SK-N-SH (cell line): Measurements from ENCODE around the gene STT3A. TPM values are rescaled to one million over a fixed set of nuclear protein-coding genes. Genes with fewer than 3 reads are reported as not detected.

Experiments
- CTCF ChIA-PET: fragments of 300-600, 350-600 bp; formaldehyde crosslinking; extraction: SDS; loops from one replicate; lab custom pipeline; 2021; lab: Yijun Ruan, JAX
- POLR2A ChIA-PET: fragments of 350-600 bp; sonication (Branson Sonifier 250); formaldehyde crosslinking; extraction: SDS; loops from one replicate; lab custom pipeline; 2020; ENCODE audit warnings: antibody characterized with exemption, inconsistent platforms; lab: Yijun Ruan, JAX
- DNase-seq: peaks from one replicate; pipeline ENCODE4 v3.0.0; 2012
- H2AFZ ChIP-seq: fragments of 200-600 bp; sonication (generic); 2 replicates; pipeline ENCODE4 v1.8.1; 2016; ENCODE audit warnings: antibody characterized with exemption, mild to moderate bottlenecking, low read depth
- H3F3A ChIP-seq: fragments of 200-600 bp; sonication (generic); replicated peaks from 2 replicates; pipeline ENCODE3; 2016; ENCODE audit warnings: antibody characterized with exemption, mild to moderate bottlenecking; ENCODE audit not compliant: insufficient read depth
- H3K27ac ChIP-seq, 2 experiments: fragments of 200-500 bp in 1 of 2; fragments of 200-600 bp in 1 of 2; sonication (Bioruptor generic) in 1 of 2; sonication (generic), shearing (Covaris generic) in 1 of 2; 2 replicates each; pipeline versions ENCODE4 v1.5.1 to v1.6.1; 2014 to 2016; ENCODE audit warnings: low read depth in 2 of 2, inconsistent platforms in 1 of 2, low read length in 1 of 2, mild to moderate bottlenecking in 1 of 2, mixed read lengths in 1 of 2
- H3K27me3 ChIP-seq: fragments of 200-600 bp; sonication (generic), shearing (Covaris generic); 2 replicates; pipeline ENCODE4 v1.6.1; 2016; ENCODE audit warnings: mixed run types; ENCODE audit not compliant: insufficient read depth
- H3K36me3 ChIP-seq, 2 experiments: fragments of 200-500 bp in 1 of 2; fragments of 200-600 bp in 1 of 2; sonication (Bioruptor generic) in 1 of 2; sonication (generic) in 1 of 2; replicated peaks in 1 of 2; 2 replicates each; pipeline versions ENCODE3 to v1.5.1; 2014 to 2016; ENCODE audit warnings: low read length in 1 of 2, mild to moderate bottlenecking in 1 of 2; ENCODE audit not compliant: insufficient read depth in 2 of 2, control insufficient read depth in 1 of 2
- H3K4me1 ChIP-seq, 2 experiments: fragments of 200-500 bp in 1 of 2; fragments of 200-600 bp in 1 of 2; sonication (Bioruptor generic) in 1 of 2; sonication (generic), shearing (Covaris generic) in 1 of 2; 2 replicates each; pipeline versions ENCODE4 v1.5.1 to v1.6.1; 2014 to 2016; ENCODE audit warnings: low read depth in 1 of 2, low read length in 1 of 2, mixed run types in 1 of 2; ENCODE audit not compliant: insufficient read depth in 2 of 2, control insufficient read depth in 1 of 2
- H3K4me2 ChIP-seq: fragments of 200-600 bp; sonication (generic), shearing (Covaris generic); 2 replicates; pipeline ENCODE4 v1.6.1; 2017; ENCODE audit warnings: mixed run types
- H3K4me3 ChIP-seq, 2 experiments: fragments of 200-500 bp in 1 of 2; fragments of 200-600 bp in 1 of 2; sonication (Bioruptor generic) in 1 of 2; sonication (generic), shearing (Covaris generic) in 1 of 2; 2 replicates each; pipeline versions ENCODE4 v1.5.1 to v1.8.1; 2014 to 2016; ENCODE audit warnings: low read depth in 2 of 2, inconsistent platforms in 1 of 2, low read length in 1 of 2, mild to moderate bottlenecking in 1 of 2, mixed read lengths in 1 of 2, moderate library complexity in 1 of 2
- H3K79me2 ChIP-seq: fragments of 200-600 bp; sonication (generic); 2 replicates; pipeline ENCODE4 v1.8.1; 2017; ENCODE audit warnings: mild to moderate bottlenecking; ENCODE audit not compliant: insufficient read depth
- H3K9ac ChIP-seq: fragments of 200-600 bp; sonication (generic); 2 replicates; pipeline ENCODE4 v1.6.1; 2017; ENCODE audit warnings: mixed run types
- H3K9me2 ChIP-seq: fragments of 200-600 bp; sonication (generic); 2 replicates; pipeline ENCODE4 v1.6.1; 2017; ENCODE audit warnings: mixed run types
- H3K9me3 ChIP-seq: fragments of 200-600 bp; sonication (generic); 2 replicates; pipeline ENCODE4 v1.6.1; 2017; ENCODE audit warnings: mixed run types, mild to moderate bottlenecking, moderate library complexity
- H4K20me1 ChIP-seq: fragments of 200-600 bp; sonication (generic); 2 replicates; pipeline ENCODE4 v1.6.1; 2017; ENCODE audit warnings: mild to moderate bottlenecking, mixed run types; ENCODE audit not compliant: insufficient read depth
- CHD2 ChIP-seq: fragments of 150-350 bp; IDR thresholded peaks from 2 replicates; pipeline ENCODE4 v1.6.1; 2018; ENCODE audit warnings: low read length; ENCODE audit not compliant: partially characterized antibody
- EZH2phosphoT487 ChIP-seq: fragments of 200-600 bp; sonication (generic); IDR thresholded peaks from 2 replicates; pipeline ENCODE4 v1.6.1; 2017; ENCODE audit warnings: low read depth, mixed run types, mild to moderate bottlenecking, antibody characterized with exemption, moderate library complexity, borderline replicate concordance
- GATA2 ChIP-seq: sonication (generic); formaldehyde crosslinking; IDR thresholded peaks from 2 replicates; pipeline ENCODE4 v1.5.0; 2020; ENCODE audit warnings: mild to moderate bottlenecking, missing genetic modification reagents
- JUND ChIP-seq: IDR thresholded peaks from 2 replicates; pipeline ENCODE4 v1.4.0; 2012
- MEF2A ChIP-seq: IDR thresholded peaks from 2 replicates; pipeline ENCODE4 v1.4.0; 2012; ENCODE audit warnings: low read depth, borderline replicate concordance
- RAD21 ChIP-seq: IDR thresholded peaks from 2 replicates; pipeline ENCODE4 v1.6.1; 2012; ENCODE audit warnings: mild to moderate bottlenecking, low read length
- RXRA ChIP-seq: IDR thresholded peaks from 2 replicates; pipeline ENCODE4 v1.4.0; 2012; ENCODE audit warnings: low read depth, mild to moderate bottlenecking, borderline replicate concordance
- SIN3A ChIP-seq: IDR thresholded peaks from 2 replicates; pipeline ENCODE4 v1.6.1; 2012; ENCODE audit warnings: low read depth, mild to moderate bottlenecking, low read length, moderate library complexity, borderline replicate concordance
- TEAD4 ChIP-seq: IDR thresholded peaks from 2 replicates; pipeline ENCODE4 v1.4.0; 2012; ENCODE audit warnings: mild to moderate bottlenecking, borderline replicate concordance; ENCODE audit not compliant: insufficient read depth
- polyA plus RNA-seq, 3 experiments: library from polyadenylated mRNA; depleted of rRNA; stranded (reverse); fragments of >200 nt; gene quantifications; 2 replicates each; pipeline ENCODE4 v1.2.3, GENCODE V29; 2012
- TF ChIP-seq, protein P1 (sequence below): fragments of 150-350 bp; IDR thresholded peaks from 2 replicates; pipeline ENCODE4 v1.6.1; 2016; ENCODE audit warnings: mild to moderate bottlenecking, low read depth, low read length
- TF ChIP-seq, protein P2 (sequence below): fragments of 150-350 bp; IDR thresholded peaks from 2 replicates; pipeline ENCODE4 v1.6.1; 2017; ENCODE audit warnings: antibody characterized with exemption, low read length, low read depth, borderline replicate concordance
- TF ChIP-seq, protein P3 (sequence below): IDR thresholded peaks from 2 replicates; pipeline ENCODE4; 2012
- TF ChIP-seq, protein P4 (sequence below): IDR thresholded peaks from 2 replicates; pipeline ENCODE4 v1.4.0; 2012; ENCODE audit warnings: low read depth
- TF ChIP-seq, protein P5 (sequence below): IDR thresholded peaks from 2 replicates; pipeline ENCODE4 v1.4.0; 2012; ENCODE audit warnings: low read depth, borderline replicate concordance

Gene STT3A
- polyA plus RNA-seq, 1 of the 3 experiments (the other 2 are of a cell fraction), result 101 TPM

DNA sequence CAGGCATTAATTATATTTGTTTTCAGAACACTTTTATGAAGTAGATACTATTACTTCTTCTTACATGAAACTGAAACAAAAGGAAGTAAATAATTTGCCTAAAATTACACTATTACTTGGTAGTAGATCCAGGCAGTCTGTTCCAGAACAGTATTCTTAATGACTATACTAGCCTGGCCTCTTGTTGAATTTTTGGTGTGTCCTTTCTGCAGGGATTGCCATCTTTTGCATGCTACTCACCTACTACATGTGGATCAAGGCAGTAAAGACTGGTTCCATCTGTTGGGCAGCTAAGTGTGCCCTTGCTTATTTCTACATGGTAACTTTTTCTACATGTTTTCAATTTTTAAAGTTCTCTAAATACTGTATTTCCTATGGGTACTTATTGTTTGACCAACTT lies 12.8 kb downstream of the STT3A start:
- H3K9me3 ChIP-seq, result no peaks in the 10 kb centered on the region
- no peak overlapping the region for H3K4me3 ChIP-seq
- CTCF ChIA-PET, result no interaction called here
- no peak overlapping the region for H3K9ac ChIP-seq
- peaks cover 10% of the 10 kb centered on the region for H3K79me2 ChIP-seq
- no peak overlapping the region for H3K4me2 ChIP-seq
- no peaks in the 10 kb centered on the region for H3F3A ChIP-seq
- H3K4me1 ChIP-seq, result no peaks in the 10 kb centered on the region
- POLR2A ChIA-PET, result no interaction called here
- TF ChIP-seq SIN3A (no peak), EZH2phosphoT487 (no peak), TEAD4 (no peak), RXRA (no peak), CHD2 (no peak), GATA2 (CRISPR knock-in tag) (no peak), RAD21 (no peak), JUND (no peak), MEF2A (no peak)
- TF ChIP-seq, protein P1, sequence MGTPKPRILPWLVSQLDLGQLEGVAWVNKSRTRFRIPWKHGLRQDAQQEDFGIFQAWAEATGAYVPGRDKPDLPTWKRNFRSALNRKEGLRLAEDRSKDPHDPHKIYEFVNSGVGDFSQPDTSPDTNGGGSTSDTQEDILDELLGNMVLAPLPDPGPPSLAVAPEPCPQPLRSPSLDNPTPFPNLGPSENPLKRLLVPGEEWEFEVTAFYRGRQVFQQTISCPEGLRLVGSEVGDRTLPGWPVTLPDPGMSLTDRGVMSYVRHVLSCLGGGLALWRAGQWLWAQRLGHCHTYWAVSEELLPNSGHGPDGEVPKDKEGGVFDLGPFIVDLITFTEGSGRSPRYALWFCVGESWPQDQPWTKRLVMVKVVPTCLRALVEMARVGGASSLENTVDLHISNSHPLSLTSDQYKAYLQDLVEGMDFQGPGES, result no peak
- TF ChIP-seq, protein P2, sequence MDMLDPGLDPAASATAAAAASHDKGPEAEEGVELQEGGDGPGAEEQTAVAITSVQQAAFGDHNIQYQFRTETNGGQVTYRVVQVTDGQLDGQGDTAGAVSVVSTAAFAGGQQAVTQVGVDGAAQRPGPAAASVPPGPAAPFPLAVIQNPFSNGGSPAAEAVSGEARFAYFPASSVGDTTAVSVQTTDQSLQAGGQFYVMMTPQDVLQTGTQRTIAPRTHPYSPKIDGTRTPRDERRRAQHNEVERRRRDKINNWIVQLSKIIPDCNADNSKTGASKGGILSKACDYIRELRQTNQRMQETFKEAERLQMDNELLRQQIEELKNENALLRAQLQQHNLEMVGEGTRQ, result no peak
- TF ChIP-seq, protein P3, sequence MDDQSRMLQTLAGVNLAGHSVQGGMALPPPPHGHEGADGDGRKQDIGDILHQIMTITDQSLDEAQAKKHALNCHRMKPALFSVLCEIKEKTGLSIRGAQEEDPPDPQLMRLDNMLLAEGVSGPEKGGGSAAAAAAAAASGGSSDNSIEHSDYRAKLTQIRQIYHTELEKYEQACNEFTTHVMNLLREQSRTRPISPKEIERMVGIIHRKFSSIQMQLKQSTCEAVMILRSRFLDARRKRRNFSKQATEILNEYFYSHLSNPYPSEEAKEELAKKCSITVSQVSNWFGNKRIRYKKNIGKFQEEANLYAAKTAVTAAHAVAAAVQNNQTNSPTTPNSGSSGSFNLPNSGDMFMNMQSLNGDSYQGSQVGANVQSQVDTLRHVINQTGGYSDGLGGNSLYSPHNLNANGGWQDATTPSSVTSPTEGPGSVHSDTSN, result no peak
- TF ChIP-seq, protein P4, sequence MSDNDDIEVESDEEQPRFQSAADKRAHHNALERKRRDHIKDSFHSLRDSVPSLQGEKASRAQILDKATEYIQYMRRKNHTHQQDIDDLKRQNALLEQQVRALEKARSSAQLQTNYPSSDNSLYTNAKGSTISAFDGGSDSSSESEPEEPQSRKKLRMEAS, result no peak
- TF ChIP-seq, protein P5, sequence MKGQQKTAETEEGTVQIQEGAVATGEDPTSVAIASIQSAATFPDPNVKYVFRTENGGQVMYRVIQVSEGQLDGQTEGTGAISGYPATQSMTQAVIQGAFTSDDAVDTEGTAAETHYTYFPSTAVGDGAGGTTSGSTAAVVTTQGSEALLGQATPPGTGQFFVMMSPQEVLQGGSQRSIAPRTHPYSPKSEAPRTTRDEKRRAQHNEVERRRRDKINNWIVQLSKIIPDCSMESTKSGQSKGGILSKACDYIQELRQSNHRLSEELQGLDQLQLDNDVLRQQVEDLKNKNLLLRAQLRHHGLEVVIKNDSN, result no peak
- TF ChIP-seq, all 33 proteins: peak for 0
- DNase-seq, result no peak
- Histone ChIP-seq H3K27ac (no peak overlapping the region), H3K36me3 (peaks cover 77 to 89% of the 10 kb centered on the region in 2 experiments), H4K20me1 (no peaks in the 10 kb centered on the region), H3K27me3 (no peaks in the 10 kb centered on the region), H3K9me2 (no peaks in the 10 kb centered on the region), H2AFZ (no peak overlapping the region)
